Endothelial cell of umbilical vein (primary cell): Measurements from ENCODE around the gene PEMT.

ENCODE experiments used
- CTCF ChIP-seq, 2 donors: IDR thresholded peaks; 1 replicate in 1 of 2; 2 replicates in 1 of 2; pipeline ENCODE4 v1.5.1; 2011; ENCODE audit warnings: low read length in 2 of 2, mild to moderate bottlenecking in 2 of 2, moderate library complexity in 2 of 2, control low read depth in 1 of 2, inconsistent platforms in 1 of 2, low read depth in 1 of 2; ENCODE audit not compliant: insufficient read depth in 1 of 2; ENCODE audit errors: extremely low read depth in 1 of 2
- FOS ChIP-seq: IDR thresholded peaks from 2 replicates; pipeline ENCODE4 v1.6.1; 2011; ENCODE audit warnings: mild to moderate bottlenecking, low read length, moderate library complexity, borderline replicate concordance; ENCODE audit not compliant: insufficient read depth

DNA sequence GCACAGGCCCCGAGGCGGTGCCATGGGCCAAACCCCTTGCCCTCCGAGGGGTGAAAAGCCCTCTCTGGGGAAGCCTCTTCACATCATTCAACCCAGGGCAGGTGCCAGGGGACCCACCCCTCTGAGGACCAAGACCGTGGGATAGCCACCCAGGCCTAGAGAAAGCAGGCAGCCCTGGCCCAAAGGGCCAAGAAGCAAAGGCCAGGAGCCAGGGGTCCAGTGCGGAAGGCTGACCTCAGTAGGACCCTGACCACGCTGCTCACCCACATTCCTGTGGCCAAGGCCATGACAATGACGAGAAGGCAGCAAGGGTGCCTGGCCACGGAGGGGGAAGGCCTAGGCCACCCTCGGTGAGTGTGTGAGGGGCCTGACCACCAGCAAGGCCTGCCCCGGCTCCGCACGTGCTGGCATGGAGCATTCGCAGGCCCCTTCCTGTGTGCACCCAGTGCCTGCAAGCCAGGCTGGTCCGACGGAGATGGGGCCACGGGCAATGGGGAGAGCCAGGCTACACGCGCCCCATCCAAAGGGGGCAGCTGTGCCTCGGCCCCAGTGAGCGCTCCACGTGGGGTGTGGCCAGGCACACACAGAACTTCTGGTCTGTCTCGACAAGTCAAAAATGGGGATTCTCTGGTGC lies 70.8 kb downstream of the PEMT start:
- TF ChIP-seq CTCF (IDR thresholded peaks at IDR 0.05; ENCODE audit: extremely low read depth in 1 of 2, insufficient read depth in 1 of 2, low read depth in 1 of 2, low read length in 2 of 2) (no peak), FOS (no peak)
